MM.1S (cell line): ENCODE results near the gene TRIM7.

Source experiments
- DNase-seq: peaks from one replicate; pipeline ENCODE4 v3.0.0-alpha.2; 2015
- H2AFZ ChIP-seq: fragments of 300-600 bp; sonication (generic); 2 replicates; pipeline ENCODE4 v1.6.0; 2016; ENCODE audit warnings: antibody characterized with exemption, low read length
- H3F3A ChIP-seq: fragments of 300-600 bp; sonication (generic); 2 replicates; pipeline ENCODE4 v1.6.1; 2016; ENCODE audit warnings: mild to moderate bottlenecking, antibody characterized with exemption, low read length, moderate library complexity, mixed read lengths; ENCODE audit not compliant: insufficient read depth
- H3K27ac ChIP-seq: fragments of 300-600 bp; sonication (generic); 2 replicates; pipeline ENCODE4 v1.5.1; 2016; ENCODE audit warnings: mild to moderate bottlenecking, low read length
- H3K27me3 ChIP-seq: fragments of 300-600 bp; sonication (generic); replicated peaks from 2 replicates; pipeline ENCODE4 v1.6.0; 2016; ENCODE audit warnings: low read length; ENCODE audit not compliant: insufficient read depth
- H3K36me3 ChIP-seq: fragments of 300-600 bp; sonication (generic); replicated peaks from 2 replicates; pipeline ENCODE4 v1.6.1; 2016; ENCODE audit warnings: mild to moderate bottlenecking, low read length, mixed read lengths; ENCODE audit not compliant: insufficient read depth
- H3K4me1 ChIP-seq: fragments of 300-600 bp; sonication (generic); 2 replicates; pipeline ENCODE4 v1.6.1; 2016; ENCODE audit warnings: low read length, mixed read lengths
- H3K4me2 ChIP-seq: fragments of 300-600 bp; sonication (generic); 2 replicates; pipeline ENCODE4 v1.6.0; 2016; ENCODE audit warnings: low read depth, low read length
- H3K4me3 ChIP-seq: fragments of 300-600 bp; sonication (generic); 2 replicates; pipeline ENCODE4 v1.5.1; 2016; ENCODE audit warnings: low read length, mixed read lengths
- H3K79me2 ChIP-seq: fragments of 300-600 bp; sonication (generic); 2 replicates; pipeline ENCODE4 v1.6.1; 2016; ENCODE audit warnings: mixed run types, low read length, mixed read lengths
- H3K9ac ChIP-seq: fragments of 300-600 bp; sonication (generic); 2 replicates; pipeline ENCODE4 v1.6.1; 2016; ENCODE audit warnings: low read length, mixed read lengths
- H3K9me2 ChIP-seq: fragments of 300-600 bp; sonication (generic); replicated peaks from 2 replicates; pipeline ENCODE4 v1.6.1; 2016; ENCODE audit warnings: mild to moderate bottlenecking, low read length, mixed read lengths; ENCODE audit not compliant: insufficient read depth
- H3K9me3 ChIP-seq: fragments of 300-600 bp; sonication (generic); replicated peaks from 2 replicates; pipeline ENCODE4 v1.6.1; 2016; ENCODE audit warnings: mild to moderate bottlenecking, low read length, mixed read lengths; ENCODE audit not compliant: insufficient read depth
- H4K20me1 ChIP-seq: fragments of 300-600 bp; sonication (generic); 2 replicates; pipeline ENCODE4 v1.6.1; 2016; ENCODE audit warnings: mild to moderate bottlenecking, low read length, moderate library complexity, mixed read lengths; ENCODE audit not compliant: insufficient read depth
- CTCF ChIP-seq: fragments of 300-600 bp; sonication (generic); IDR thresholded peaks from 2 replicates; pipeline ENCODE4 v1.5.1; 2016; ENCODE audit warnings: antibody characterized with exemption, low read length, mixed read lengths
- EZH2 ChIP-seq: fragments of 300-600 bp; sonication (generic); optimal IDR thresholded peaks from 2 replicates; pipeline ENCODE3; 2017; ENCODE audit warnings: low read depth, mild to moderate bottlenecking, antibody characterized with exemption, low read length, mixed read lengths
- EZH2phosphoT487 ChIP-seq: fragments of 300-600 bp; sonication (generic); IDR thresholded peaks from 2 replicates; pipeline ENCODE4 v1.6.1; 2018; ENCODE audit warnings: antibody characterized with exemption, low read length

TRIM7 gene

GRCh38 chr5:181245427-181246275 lies 40.7 kb upstream of the TRIM7 start:
- H3K9me3 ChIP-seq, result no peaks in the 10 kb centered on the region
- peaks cover 13% of the 10 kb centered on the region; the same call in 1 of the 2 replicates for H3K36me3 ChIP-seq
- H3K9ac ChIP-seq, result peak overlapping the region; percentile 59
- peak overlapping the region; percentile 6; the same call in 1 of the 2 replicates for H3K27ac ChIP-seq
- TF ChIP-seq EZH2, result no peak
- no peak for TF ChIP-seq EZH2phosphoT487
- TF ChIP-seq CTCF, result no peak
- H3K4me3 ChIP-seq, result peak overlapping the region; percentile 98
- peaks cover 41% of the 10 kb centered on the region for H3F3A ChIP-seq
- H3K9me2 ChIP-seq, result no peaks in the 10 kb centered on the region
- peaks cover 44% of the 10 kb centered on the region for H3K79me2 ChIP-seq
- peak overlapping the region; percentile 92 for H2AFZ ChIP-seq
- no peak for DNase-seq
- peak overlapping the region; percentile 97 for H3K4me2 ChIP-seq
- H3K4me1 ChIP-seq, result peaks cover 31% of the 10 kb centered on the region
- H3K27me3 ChIP-seq, result no peaks in the 10 kb centered on the region
- H4K20me1 ChIP-seq, result peaks cover 11% of the 10 kb centered on the region

- TF ChIP-seq CTCF (no peak), EZH2 (no peak), EZH2phosphoT487 (no peak)
- Histone ChIP-seq H3K4me2 (peak within 1 kb of the TSS; percentile 97), H3K9me2 (no peaks in the 10 kb centered on the region), H3K36me3 (peaks cover 23% of the 10 kb centered on the region; the same call in 1 of the 2 replicates), H4K20me1 (peaks cover 21% of the 10 kb centered on the region), H3K9me3 (no peaks in the 10 kb centered on the region), H3K79me2 (peaks cover 63% of the 10 kb centered on the region), H2AFZ (peak within 1 kb of the TSS; percentile 81), H3K27me3 (no peaks in the 10 kb centered on the region), H3K9ac (peak within 1 kb of the TSS; percentile 99), H3F3A (peaks cover 51% of the 10 kb centered on the region), H3K4me1 (peaks cover 31% of the 10 kb centered on the region), H3K4me3 (peak within 1 kb of the TSS; percentile 98), H3K27ac (peak within 1 kb of the TSS; percentile 80)
- peak; percentile 86 for DNase-seq
Measured at GRCh38 chr5:181243564-181244343, 38.8 kb upstream of the TRIM7 start, which contains the start of gene RACK1. Gene RACK1 (minus strand): TSS chr5:181243906. CDS start chr5:181243800, 106 bp downstream.

- peaks cover 26% of the 10 kb centered on the region; the same call in 1 of the 2 replicates for H3K36me3 ChIP-seq
- H3K27ac ChIP-seq, result peak overlapping the region; percentile 80
- H3K4me2 ChIP-seq, result peak overlapping the region; percentile 96
- no peak for TF ChIP-seq CTCF
- no peak for TF ChIP-seq EZH2
- no peak for TF ChIP-seq EZH2phosphoT487
- peak overlapping the region; percentile 81; the same call in 1 of the 2 replicates for H2AFZ ChIP-seq
- H3K4me3 ChIP-seq, result peak overlapping the region; percentile 98
- no peaks in the 10 kb centered on the region for H3K9me2 ChIP-seq
- peaks cover 23% of the 10 kb centered on the region for H4K20me1 ChIP-seq
- no peaks in the 10 kb centered on the region for H3K9me3 ChIP-seq
- peaks cover 70% of the 10 kb centered on the region for H3K79me2 ChIP-seq
- H3K4me1 ChIP-seq, result peaks cover 31% of the 10 kb centered on the region
- peaks cover 57% of the 10 kb centered on the region for H3F3A ChIP-seq
- H3K27me3 ChIP-seq, result no peaks in the 10 kb centered on the region
- H3K9ac ChIP-seq, result peak overlapping the region; percentile 99
- peak; percentile 23 for DNase-seq
Measured at GRCh38 chr5:181243018-181243563, 38.1 kb upstream of the TRIM7 start.
